ENCODE results near the gene SORCS1. TPM values are rescaled to one million over a fixed set of nuclear protein-coding genes. Genes with fewer than 3 reads are reported as not detected.

The SORCS1 gene
- total and polyA plus RNA-seq, 2 experiments from 2014 or later: not detected

- 20 to 25% methylated on average over 3 of the region's 3 CpGs for WGBS, 2 experiments (ENCODE audit: low coverage in 1 of 2, low lambda C conversion rate in 2 of 2, missing lambda C conversion rate in 2 of 2)
- DNase-seq: no peak
- Histone ChIP-seq H3K27me3 (replicated peaks; ENCODE audit: insufficient read depth) (no peaks in the 10 kb centered on the region), H4K20me1 (ENCODE audit: insufficient read depth) (no peaks in the 10 kb centered on the region), H3K27ac (no peak overlapping the region), H3K9me3 (ENCODE audit: low read depth) (no peaks in the 10 kb centered on the region), H3K9ac (no peak overlapping the region), H3K4me3 (no peak overlapping the region), H3K4me1 (ENCODE audit: insufficient read depth) (peaks cover 6% of the 10 kb centered on the region; the same call in 1 of the 2 replicates), H3K79me2 (ENCODE audit: insufficient read depth) (no peaks in the 10 kb centered on the region), H3K4me2 (ENCODE audit: unreplicated experiment) (no peak overlapping the region), H3F3A (ENCODE audit: insufficient read depth) (0 out of 2 replicates have a peak, but pooled peaks cover 4% of the 10 kb centered on the region), H2AFZ (no peak overlapping the region), H3K36me3 (ENCODE audit: low read depth) (no peaks in the 10 kb centered on the region), H3K9me2 (ENCODE audit: insufficient read depth) (no peaks in the 10 kb centered on the region)
- in situ Hi-C loops (cut with MboI): no loop called here
- no peak for TF ChIP-seq EZH2phosphoT487 (IDR thresholded peaks at IDR 0.05; ENCODE audit: insufficient read depth, low read depth)
- no peak for TF ChIP-seq EZH2 (IDR thresholded peaks at IDR 0.05; ENCODE audit: insufficient read depth, poor library complexity, severe bottlenecking)
Observed at GRCh38 chr10:106566873-106567272, 597.6 kb downstream of the SORCS1 start.

GRCh38 chr10:106565546-106565945 is 599.0 kb downstream of the SORCS1 start:
- Histone ChIP-seq H3K4me3 (no peak overlapping the region), H3K9me2 (ENCODE audit: insufficient read depth) (no peaks in the 10 kb centered on the region), H3K27ac (no peak overlapping the region), H3K4me2 (ENCODE audit: unreplicated experiment) (no peak overlapping the region), H3K9me3 (ENCODE audit: low read depth) (no peaks in the 10 kb centered on the region), H3K4me1 (ENCODE audit: insufficient read depth) (peaks cover 9% of the 10 kb centered on the region; the same call in 1 of the 2 replicates), H3F3A (ENCODE audit: insufficient read depth) (no peaks in the 10 kb centered on the region), H3K36me3 (ENCODE audit: low read depth) (no peaks in the 10 kb centered on the region), H3K79me2 (ENCODE audit: insufficient read depth) (no peaks in the 10 kb centered on the region), H3K27me3 (replicated peaks; ENCODE audit: insufficient read depth) (no peaks in the 10 kb centered on the region), H4K20me1 (ENCODE audit: insufficient read depth) (no peaks in the 10 kb centered on the region), H2AFZ (no peak overlapping the region), H3K9ac (no peak overlapping the region)
- no peak for TF ChIP-seq EZH2 (IDR thresholded peaks at IDR 0.05; ENCODE audit: insufficient read depth, poor library complexity, severe bottlenecking)
- no peak for TF ChIP-seq EZH2phosphoT487 (IDR thresholded peaks at IDR 0.05; ENCODE audit: insufficient read depth, low read depth)
- in situ Hi-C loops (cut with MboI): no loop called here
- DNase-seq: peak; percentile 46
- WGBS, 2 experiments (ENCODE audit: low coverage in 1 of 2, low lambda C conversion rate in 2 of 2, missing lambda C conversion rate in 2 of 2): 62 to 63% methylated on average over 3 of the region's 3 CpGs

GRCh38 chr10:106563384-106563783 is 601.1 kb downstream of the SORCS1 start:
- DNase-seq: no peak
- Histone ChIP-seq H3K36me3 (ENCODE audit: low read depth) (no peaks in the 10 kb centered on the region), H3K9me2 (ENCODE audit: insufficient read depth) (no peaks in the 10 kb centered on the region), H4K20me1 (ENCODE audit: insufficient read depth) (no peaks in the 10 kb centered on the region), H3F3A (ENCODE audit: insufficient read depth) (no peaks in the 10 kb centered on the region; the same call in 1 of the 2 replicates), H3K9me3 (ENCODE audit: low read depth) (no peaks in the 10 kb centered on the region), H3K27ac (no peak overlapping the region), H3K27me3 (replicated peaks; ENCODE audit: insufficient read depth) (no peaks in the 10 kb centered on the region), H3K9ac (no peak overlapping the region), H3K4me1 (ENCODE audit: insufficient read depth) (peaks cover 13% of the 10 kb centered on the region; the same call in 1 of the 2 replicates), H3K79me2 (ENCODE audit: insufficient read depth) (no peaks in the 10 kb centered on the region), H3K4me3 (no peak overlapping the region), H3K4me2 (ENCODE audit: unreplicated experiment) (no peak overlapping the region), H2AFZ (no peak overlapping the region)
- in situ Hi-C loops (cut with MboI): no loop called here
- WGBS, 2 experiments (ENCODE audit: low coverage in 1 of 2, low lambda C conversion rate in 2 of 2, missing lambda C conversion rate in 2 of 2): 34 to 41% methylated on average over 3 of the region's 3 CpGs
- TF ChIP-seq EZH2 (IDR thresholded peaks at IDR 0.05; ENCODE audit: insufficient read depth, poor library complexity, severe bottlenecking) (no peak), EZH2phosphoT487 (IDR thresholded peaks at IDR 0.05; ENCODE audit: insufficient read depth, low read depth) (no peak)

GRCh38 chr10:106560925-106561640 is 603.4 kb downstream of the SORCS1 start:
- H3K27ac ChIP-seq: no peak overlapping the region
- H3K9ac ChIP-seq: no peak overlapping the region
- H2AFZ ChIP-seq: no peak overlapping the region
- no peaks in the 10 kb centered on the region for H4K20me1 ChIP-seq (ENCODE audit: insufficient read depth)
- DNase-seq: peak; percentile 73
- H3K36me3 ChIP-seq (ENCODE audit: low read depth): no peaks in the 10 kb centered on the region
- no peaks in the 10 kb centered on the region for H3K9me3 ChIP-seq (ENCODE audit: low read depth)
- H3K27me3 ChIP-seq (replicated peaks; ENCODE audit: insufficient read depth): no peaks in the 10 kb centered on the region
- H3K79me2 ChIP-seq (ENCODE audit: insufficient read depth): no peaks in the 10 kb centered on the region
- 63 to 73% methylated on average over 5 of the region's 5 CpGs for WGBS, 2 experiments (ENCODE audit: low coverage in 1 of 2, low lambda C conversion rate in 2 of 2, missing lambda C conversion rate in 2 of 2)
- in situ Hi-C loops (cut with MboI): no loop called here
- no peaks in the 10 kb centered on the region; the same call in 1 of the 2 replicates for H3F3A ChIP-seq (ENCODE audit: insufficient read depth)
- H3K4me3 ChIP-seq: no peak overlapping the region
- no peak for TF ChIP-seq EZH2 (IDR thresholded peaks at IDR 0.05; ENCODE audit: insufficient read depth, poor library complexity, severe bottlenecking)
- no peak for TF ChIP-seq EZH2phosphoT487 (IDR thresholded peaks at IDR 0.05; ENCODE audit: insufficient read depth, low read depth)
- no peaks in the 10 kb centered on the region for H3K9me2 ChIP-seq (ENCODE audit: insufficient read depth)
- peaks cover 33% of the 10 kb centered on the region for H3K4me1 ChIP-seq (ENCODE audit: insufficient read depth)
- no peak overlapping the region for H3K4me2 ChIP-seq (ENCODE audit: unreplicated experiment)

Data from GM23248 (cell line).